Sigmoid colon (tissue), 4 donors: ENCODE results near the gene KYNU.

Experiments
- CTCF ChIP-seq, 4 experiments: fragments of 450-650 bp in 3 of 4; fragments of 200-600 bp in 1 of 4; IDR thresholded peaks; one replicate each; pipeline ENCODE4 v1.5.1; 2016 to 2019; ENCODE audit warnings: antibody characterized with exemption in 4 of 4, mild to moderate bottlenecking in 3 of 4, moderate library complexity in 2 of 4
- EP300 ChIP-seq, 4 donors: sonication (generic); formaldehyde crosslinking; IDR thresholded peaks; one replicate each; pipeline ENCODE4 v1.6.1; 2017; ENCODE audit warnings: antibody characterized with exemption in 4 of 4
- POLR2A ChIP-seq, 2 donors: fragments of 450-650 bp; IDR thresholded peaks; one replicate each; pipeline ENCODE4 v1.6.1; 2016; ENCODE audit warnings: antibody characterized with exemption in 2 of 2, mild to moderate bottlenecking in 2 of 2, moderate library complexity in 2 of 2
- POLR2AphosphoS5 ChIP-seq, 4 donors: sonication (generic); formaldehyde crosslinking; IDR thresholded peaks; one replicate each; pipeline ENCODE4 v1.6.1; 2017; ENCODE audit warnings: antibody characterized with exemption in 4 of 4

DNA sequence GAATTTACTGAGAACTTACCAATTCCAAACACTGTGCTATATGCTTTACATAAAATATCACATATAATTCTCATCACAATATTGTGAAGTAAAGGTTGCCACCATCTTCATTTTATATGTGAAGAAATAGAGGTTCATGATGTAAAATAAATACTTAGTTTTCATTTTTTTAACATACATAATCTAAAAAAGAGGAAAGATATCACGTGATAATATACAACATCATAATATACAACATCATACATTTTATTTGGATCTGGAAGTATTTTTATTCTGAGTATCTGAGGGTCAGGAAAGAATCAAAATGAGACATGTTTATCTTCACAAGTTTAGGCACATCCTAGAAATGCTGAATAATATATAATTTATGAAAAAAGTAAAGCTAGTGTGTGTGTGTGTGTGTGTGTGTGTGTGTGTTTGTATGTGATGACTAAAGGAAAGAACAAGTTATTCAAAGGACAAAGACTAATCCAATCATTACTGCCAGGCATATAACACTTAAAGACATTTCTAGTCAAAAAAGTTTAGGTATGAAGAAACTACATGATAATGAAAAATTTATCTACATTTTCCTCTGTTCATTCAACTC is 186.2 kb downstream of the KYNU start:
- TF ChIP-seq CTCF (IDR thresholded peaks at IDR 0.05) (no peak), POLR2AphosphoS5 (IDR thresholded peaks at IDR 0.05) (no peak), POLR2A (IDR thresholded peaks at IDR 0.05) (no peak), EP300 (IDR thresholded peaks at IDR 0.05) (no peak)
